ENCODE data around the gene HECW1.

- TF ChIP-seq, protein P1, sequence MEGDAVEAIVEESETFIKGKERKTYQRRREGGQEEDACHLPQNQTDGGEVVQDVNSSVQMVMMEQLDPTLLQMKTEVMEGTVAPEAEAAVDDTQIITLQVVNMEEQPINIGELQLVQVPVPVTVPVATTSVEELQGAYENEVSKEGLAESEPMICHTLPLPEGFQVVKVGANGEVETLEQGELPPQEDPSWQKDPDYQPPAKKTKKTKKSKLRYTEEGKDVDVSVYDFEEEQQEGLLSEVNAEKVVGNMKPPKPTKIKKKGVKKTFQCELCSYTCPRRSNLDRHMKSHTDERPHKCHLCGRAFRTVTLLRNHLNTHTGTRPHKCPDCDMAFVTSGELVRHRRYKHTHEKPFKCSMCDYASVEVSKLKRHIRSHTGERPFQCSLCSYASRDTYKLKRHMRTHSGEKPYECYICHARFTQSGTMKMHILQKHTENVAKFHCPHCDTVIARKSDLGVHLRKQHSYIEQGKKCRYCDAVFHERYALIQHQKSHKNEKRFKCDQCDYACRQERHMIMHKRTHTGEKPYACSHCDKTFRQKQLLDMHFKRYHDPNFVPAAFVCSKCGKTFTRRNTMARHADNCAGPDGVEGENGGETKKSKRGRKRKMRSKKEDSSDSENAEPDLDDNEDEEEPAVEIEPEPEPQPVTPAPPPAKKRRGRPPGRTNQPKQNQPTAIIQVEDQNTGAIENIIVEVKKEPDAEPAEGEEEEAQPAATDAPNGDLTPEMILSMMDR (conservative IDR thresholded peaks at IDR 0.05; ENCODE audit: low read depth in 2 of 2): no peak
- TF ChIP-seq EZH2 (IDR thresholded peaks at IDR 0.05; ENCODE audit: low read depth, unreplicated experiment) (no peak), POLR2AphosphoS5 (IDR thresholded peaks at IDR 0.05; ENCODE audit: low read depth) (no peak), REST (IDR thresholded peaks at IDR 0.05; ENCODE audit: unreplicated experiment) (no peak), CREB1 (CRISPR knock-in tag; IDR thresholded peaks at IDR 0.05; ENCODE audit: low read depth) (no peak), ZNF114 (CRISPR knock-in tag; IDR thresholded peaks at IDR 0.05) (no peak), JUNB (IDR thresholded peaks at IDR 0.05; ENCODE audit: unreplicated experiment) (no peak)
- TF ChIP-seq, protein P2, sequence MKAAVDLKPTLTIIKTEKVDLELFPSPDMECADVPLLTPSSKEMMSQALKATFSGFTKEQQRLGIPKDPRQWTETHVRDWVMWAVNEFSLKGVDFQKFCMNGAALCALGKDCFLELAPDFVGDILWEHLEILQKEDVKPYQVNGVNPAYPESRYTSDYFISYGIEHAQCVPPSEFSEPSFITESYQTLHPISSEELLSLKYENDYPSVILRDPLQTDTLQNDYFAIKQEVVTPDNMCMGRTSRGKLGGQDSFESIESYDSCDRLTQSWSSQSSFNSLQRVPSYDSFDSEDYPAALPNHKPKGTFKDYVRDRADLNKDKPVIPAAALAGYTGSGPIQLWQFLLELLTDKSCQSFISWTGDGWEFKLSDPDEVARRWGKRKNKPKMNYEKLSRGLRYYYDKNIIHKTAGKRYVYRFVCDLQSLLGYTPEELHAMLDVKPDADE (IDR thresholded peaks at IDR 0.05): no peak
Measured at GRCh38 chr7:43204081-43204480, 91.6 kb downstream of the HECW1 start.
